NCI-H510A (cell line): ENCODE data around the gene PCDH19.
A peak's percentile ranks its signal among the peaks of the same experiment; 100 is the strongest.
"Not testable (repeated sequence)": the region's sequence is repeated elsewhere in the genome, so short reads cannot be mapped to it uniquely, and the experiment has no call there.

ENCODE experiments used
- DNase-seq: peaks from one replicate; lab custom pipeline; 2025; lab: John Stamatoyannopoulos, UW

The PCDH19 gene

DNA sequence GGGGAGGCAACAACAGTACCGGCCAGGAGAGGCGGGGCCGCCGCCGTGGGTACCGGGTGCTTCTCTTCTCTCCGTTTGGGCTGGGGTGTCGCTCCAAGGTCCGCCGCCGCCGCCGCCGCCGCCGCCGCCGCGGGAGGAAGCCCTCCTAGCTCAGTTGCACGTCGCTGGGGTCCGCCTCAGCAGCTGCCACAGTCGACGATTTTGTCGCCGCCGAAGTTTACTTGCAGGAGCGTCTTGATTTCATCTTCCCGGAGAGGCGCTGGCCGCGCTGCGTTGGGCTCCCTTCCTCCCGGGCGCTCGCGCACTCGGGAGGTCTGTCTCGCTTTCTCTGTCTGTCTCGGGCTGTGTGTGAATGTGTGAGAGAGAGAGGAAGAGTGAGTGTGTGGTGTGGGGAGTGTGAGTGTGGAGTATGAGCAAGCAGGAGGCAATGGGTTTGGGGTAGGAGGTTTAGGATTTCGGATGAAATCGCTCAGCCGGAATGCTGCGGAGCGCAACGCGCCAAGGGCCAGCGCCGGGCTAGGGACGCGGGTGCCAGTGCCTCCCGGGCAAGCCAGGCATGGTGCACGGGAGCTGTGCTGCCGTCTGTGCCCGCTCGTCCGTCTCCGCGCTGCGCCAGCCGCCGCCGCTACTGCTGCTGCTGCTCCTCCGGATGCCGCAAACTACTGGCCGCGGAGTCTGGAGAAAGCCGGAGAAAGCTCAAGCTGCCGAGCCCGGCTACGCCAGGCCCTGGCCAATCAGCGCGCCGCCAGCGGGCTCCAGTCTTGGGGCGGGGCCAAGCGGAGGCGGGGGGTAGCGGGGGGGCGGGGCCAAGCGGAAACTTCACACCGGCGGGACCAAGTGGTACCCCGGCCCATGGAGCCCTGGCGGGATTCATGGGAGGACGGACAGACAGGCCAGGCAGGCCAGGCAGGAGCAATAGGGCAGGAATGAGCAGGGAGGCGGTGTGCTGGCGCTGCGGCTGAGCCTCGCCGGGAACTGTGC lies at the start of gene PCDH19:
Gene PCDH19, minus strand, starts transcription at position 664 of the 981 bp plus-strand sequence. CDS start 1,676 bp downstream, outside the sequence.
- DNase-seq: peak; percentile 29

DNA sequence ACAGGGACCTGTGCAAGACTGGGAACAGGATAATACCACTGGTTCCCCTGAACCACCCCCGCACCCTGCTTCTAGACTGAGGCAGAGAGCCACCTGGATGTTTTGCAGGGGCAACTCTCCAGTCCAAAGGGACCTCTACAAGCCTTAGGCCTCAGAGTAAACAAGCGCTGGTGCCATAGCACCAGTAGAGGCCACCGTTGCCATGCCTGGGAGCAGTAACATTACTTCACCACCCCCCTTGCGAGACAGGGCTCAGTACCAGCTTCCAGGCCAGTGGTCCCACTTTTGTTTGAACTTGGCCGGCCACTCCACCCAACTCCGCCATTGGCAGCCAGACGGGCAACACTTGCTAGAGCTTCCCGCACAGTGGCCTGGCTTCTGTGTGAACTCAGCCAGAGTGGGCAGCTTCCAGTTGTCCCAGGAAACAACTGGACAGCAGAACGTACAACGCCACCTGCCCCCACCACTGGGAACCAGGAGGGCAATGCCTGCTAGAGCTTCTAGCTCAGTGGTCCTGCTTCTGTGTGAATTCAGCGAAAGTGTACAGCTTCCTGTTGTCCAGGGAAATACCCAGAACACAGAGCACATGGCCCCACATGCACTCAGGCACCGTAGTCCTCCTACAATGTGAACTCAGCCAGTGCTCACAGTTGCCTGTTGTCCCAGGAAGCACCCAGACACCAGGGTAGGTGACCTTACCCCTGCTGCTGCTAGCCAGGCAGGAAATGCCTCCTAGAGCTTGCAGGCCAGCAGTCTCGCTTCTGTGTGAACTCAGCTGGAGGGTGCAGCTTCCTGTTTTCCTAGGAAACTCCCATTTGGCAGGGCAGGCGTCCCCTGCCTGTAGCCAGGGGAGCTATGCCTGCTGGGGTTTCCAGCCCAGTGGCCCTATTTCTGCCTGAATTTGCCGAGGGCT lies 39.9 kb upstream of the PCDH19 start:
- DNase-seq: no peak

DNA sequence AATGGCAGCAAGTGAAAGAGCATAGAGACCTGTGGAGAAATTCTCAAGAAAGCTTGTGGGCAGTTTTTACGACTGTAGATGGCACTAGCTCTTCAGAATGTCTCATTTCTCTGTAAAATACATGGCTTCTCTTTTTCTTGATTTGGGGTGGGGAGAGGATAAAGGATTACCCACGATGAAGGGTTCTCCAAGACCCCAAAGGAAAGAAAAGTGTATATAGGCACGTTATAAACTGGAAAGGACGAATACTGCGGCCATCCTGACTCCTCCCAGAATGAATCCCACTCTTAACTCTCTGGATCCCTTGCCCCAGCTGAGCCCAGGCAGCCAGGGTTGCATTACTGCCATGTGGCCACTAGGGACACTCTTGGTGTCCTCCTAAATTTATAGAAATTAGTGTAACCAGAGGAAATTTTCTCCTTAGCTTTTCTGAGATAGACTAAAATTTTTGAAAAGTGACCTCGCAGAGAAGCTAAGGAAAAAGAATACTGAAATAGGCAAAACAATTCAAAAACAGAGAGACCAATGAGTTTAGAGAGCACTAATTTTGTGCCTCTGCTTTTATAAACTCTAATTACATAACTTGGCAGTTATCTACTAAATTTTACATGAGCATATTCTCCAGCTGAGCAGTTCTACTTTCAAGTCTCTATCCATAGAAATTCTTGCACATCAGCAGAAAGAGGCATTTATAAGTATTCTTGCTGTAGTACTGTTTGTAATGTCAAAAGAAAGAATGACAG lies 37.8 kb upstream of the PCDH19 start:
- no peak for DNase-seq

DNA sequence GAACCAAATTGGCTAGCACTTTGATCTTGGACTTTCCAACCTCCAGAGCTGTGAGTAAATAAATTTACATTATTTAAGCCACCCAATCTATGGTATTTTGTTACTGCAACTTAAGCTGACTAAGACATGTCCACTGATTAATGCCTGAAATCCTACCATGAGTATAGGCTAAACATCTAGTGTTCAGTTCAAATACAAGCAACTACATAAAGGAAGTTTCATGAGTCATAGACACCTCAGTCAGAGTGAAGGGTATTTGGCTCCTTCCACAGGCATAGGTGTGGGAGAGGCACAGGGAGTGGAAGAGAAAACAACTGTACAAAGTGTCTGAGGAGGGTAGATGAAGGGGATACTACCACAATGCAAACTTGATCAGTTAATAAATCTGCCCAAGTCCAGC lies 35.5 kb upstream of the PCDH19 start:
- no peak for DNase-seq

DNA sequence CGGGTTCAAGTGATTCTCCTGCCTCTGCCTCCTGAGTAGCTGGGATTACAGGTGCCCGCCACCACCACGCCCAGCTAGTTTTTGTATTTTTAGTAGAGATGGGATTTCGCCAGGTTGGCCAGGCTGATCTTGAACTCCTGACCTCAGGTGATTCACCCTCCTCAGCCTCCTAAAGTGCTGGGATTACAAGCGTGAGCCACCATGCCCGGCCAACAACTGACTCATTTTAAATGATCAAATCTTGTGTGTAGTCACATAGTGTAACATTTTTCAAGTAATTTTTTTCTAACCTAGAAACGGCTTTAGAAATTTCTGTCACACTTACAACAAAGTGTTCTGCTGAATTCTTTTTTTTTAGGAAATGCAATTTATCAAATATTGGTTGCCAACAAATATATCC lies 31.2 kb upstream of the PCDH19 start:
- not testable (repeated sequence) for DNase-seq

DNA sequence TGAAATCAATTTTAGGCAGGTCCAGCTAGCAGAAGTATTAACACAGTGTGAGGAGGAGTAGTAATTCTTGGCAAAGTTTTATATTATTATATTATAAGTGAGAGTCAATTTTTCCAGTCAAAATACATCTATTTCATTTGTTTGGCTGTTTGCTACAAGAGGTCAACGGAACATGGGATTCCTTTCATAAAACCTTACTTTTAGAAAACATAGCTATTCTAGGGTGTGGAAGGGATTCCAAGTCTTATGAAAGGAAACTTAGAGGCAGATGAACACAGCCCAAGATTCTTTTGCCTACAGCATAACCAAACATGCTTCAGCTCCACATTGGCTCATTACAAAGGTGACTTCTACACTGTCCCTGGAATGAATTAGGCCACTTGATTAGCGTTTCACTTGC lies 29.9 kb upstream of the PCDH19 start:
- no peak for DNase-seq

- no peak for DNase-seq
Measured at GRCh38 chrX:100435726-100436125, 25.7 kb upstream of the PCDH19 start.

DNA sequence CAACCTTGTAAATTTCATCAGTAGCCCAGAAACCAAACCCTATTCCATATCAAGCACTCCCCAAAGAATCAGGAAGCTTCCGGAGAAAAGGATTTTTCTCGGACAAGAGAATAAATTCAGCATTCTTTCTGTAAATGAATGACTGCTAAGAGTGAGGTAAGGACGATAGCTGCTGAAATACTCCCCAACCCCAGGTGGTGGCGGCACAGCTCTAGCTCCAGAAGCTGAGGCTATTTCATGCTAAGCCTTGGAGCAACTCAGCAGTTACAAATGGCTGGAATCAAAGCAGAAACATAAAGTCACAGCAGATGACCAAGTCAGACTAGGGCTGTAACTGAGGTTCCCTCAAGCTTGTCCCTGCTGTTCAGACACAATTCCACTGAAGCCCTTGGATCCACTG lies 13.9 kb upstream of the PCDH19 start:
- DNase-seq: no peak

- DNase-seq: no peak
Measured at GRCh38 chrX:100418556-100418955, 8.5 kb upstream of the PCDH19 start.

GRCh38 chrX:100417681-100418080 lies 7.6 kb upstream of the PCDH19 start:
- no peak for DNase-seq

DNA sequence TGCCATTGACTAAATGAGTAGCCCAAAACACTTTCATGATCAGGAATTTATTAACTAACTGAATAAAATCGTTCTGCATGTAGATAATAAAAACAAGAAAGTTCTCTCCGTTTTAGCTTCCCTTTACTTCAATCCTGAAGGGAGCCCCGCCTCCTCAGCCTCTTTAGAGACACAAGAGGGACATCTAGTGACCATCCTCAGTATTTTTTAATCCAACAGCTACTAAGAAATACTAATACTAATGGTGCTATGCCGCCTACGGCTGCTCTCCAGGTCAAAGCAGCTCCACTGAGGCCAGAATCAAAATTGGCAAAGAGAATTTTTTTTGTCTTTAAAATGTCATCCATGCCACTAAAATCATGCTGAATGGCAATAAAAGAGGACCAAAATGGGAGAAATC lies 3.2 kb upstream of the PCDH19 start:
- DNase-seq: peak; percentile 56

DNA sequence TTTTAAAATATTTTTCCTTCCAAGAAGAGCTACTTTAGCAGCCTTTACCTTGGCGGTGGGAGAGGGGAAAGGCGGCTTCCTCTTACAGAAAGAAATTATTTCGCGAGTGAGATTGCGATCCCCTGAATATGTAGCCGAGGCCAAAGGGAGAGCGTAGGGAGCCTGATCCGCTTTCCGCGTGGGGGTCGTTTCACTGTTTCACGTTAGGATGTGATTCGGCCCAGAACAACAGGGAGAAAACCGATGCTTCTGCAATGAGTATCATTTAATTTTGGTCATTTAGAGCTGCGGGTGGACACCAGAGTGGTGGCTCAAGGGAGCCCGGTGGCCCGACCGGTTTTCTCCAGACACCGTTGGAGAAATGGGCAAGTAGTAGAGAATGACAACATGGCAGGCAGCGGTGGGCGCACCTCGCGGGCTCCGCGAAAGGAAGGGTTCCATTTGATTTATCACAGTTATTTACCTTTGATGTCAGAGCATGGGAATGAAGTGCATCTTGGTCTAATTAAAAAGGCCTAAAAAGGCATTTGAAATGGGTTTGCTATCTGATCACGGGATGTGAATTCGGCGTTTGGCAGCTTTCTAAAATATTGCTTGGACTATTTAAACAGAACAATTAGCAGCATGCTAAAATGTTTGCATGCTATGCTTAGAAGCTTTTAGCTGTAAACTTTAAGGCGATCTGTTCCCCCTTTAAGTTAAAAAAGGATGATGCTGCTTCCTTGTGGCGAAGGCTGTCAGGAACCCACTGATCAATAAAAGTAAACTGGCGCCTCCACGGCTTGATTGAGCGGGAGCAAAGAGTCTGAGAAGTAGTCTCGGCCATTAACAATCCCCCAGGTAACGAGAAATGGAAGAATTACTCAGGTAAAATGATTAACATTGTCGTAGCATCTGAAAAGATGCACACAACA lies 2.0 kb upstream of the PCDH19 start:
- no peak for DNase-seq

DNA sequence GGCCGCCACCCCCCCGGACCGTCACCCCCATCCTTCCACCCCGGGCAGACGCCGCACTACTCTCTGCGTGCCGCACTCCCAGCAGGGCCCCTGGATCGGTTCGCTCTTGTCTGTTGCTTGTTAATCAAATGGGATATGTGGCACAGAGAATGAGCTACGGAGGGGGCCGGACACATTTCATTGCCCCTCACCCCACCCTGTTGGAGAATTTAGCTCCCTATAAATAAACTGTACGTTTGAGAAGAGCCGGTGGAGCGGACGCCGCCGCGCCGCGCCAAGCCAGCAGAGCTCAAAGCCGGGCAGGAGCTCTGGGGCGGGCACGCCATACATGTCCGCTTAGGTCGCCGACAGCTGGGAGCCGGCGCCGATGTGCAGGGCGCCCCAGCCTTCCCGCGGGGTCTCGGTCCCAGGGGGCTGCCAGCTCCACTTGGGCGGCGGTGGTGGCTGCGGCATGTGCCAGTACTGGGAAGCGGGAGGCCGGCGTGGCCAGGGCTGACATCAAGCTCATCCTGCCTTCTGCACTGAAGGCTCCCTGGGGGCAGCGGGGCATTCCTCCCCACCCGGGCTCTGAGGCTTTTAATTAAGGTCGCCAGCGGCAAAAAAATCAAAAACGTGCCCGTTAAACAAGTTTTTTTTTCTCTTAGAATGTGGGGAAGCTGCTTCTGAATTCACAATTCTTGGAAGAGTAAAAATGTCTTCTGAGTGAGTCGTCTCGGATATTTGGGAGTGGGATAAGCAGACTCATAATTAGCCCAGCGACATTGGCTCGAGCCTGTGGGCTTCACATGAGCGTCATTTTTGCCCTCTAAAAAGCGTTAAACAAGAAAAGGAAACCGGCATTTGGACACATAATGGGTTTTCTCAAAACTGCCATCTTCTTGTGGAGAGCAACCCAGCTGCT lies 1.1 kb upstream of the PCDH19 start:
- DNase-seq: no peak

- no peak for DNase-seq
Measured at GRCh38 chrX:100408713-100409609, 1.1 kb downstream of the PCDH19 start.

- DNase-seq: no peak
Measured at GRCh38 chrX:100407784-100408712, 2.0 kb downstream of the PCDH19 start.

DNA sequence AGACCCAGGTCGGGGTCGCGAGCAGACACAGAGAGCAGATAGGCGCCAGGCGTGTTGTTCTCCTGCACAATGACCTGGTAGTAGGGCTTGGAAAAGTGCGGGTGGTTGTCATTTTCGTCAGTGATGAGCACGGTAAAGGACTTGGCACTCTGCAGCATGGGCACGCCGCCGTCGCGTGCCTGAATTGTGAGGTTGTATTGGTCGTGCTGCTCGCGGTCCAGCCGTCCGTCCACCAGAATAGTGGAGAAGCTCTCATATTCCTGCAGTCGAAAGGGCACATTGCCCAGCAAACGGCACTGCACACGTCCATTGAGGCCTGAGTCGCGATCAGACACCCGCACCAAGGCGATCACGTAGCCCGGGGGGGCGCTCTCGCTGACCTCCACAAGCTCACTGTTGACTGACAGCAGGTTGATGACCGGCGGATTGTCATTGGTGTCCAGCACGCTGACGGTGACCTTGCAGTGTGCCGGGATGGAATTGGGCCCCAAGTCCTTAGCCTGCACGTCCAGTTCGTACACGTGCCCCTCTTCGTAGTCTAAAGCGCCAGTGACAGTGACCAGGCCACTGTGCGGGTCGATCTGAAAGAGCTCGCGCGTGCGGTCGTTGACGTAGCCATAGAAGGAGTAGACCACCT lies 2.8 kb downstream of the PCDH19 start:
- no peak for DNase-seq

- no peak for DNase-seq
Measured at GRCh38 chrX:100405424-100405823, 4.6 kb downstream of the PCDH19 start.
